ENCODE measurements around the gene GLUD2.

DNA sequence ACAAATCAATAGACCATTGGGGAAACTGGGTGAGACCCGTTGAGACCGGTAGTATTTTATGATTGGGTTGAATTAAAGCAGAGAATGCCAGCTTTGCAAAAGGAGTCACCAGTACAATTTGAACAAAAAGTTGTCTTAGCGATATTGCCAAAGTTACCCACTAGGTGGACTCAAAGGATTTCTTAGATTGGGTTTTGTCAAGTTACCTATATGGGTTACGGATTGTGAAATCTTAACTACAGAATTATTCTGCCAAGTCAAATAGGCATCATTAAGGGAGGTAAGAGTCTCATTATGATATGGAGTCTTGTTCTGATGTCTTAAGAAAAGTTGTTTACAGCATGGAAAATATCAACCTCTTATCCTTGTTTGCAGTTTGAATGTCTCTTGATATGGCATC is 46.8 kb upstream of the GLUD2 start:
- TF ChIP-seq, protein P1, sequence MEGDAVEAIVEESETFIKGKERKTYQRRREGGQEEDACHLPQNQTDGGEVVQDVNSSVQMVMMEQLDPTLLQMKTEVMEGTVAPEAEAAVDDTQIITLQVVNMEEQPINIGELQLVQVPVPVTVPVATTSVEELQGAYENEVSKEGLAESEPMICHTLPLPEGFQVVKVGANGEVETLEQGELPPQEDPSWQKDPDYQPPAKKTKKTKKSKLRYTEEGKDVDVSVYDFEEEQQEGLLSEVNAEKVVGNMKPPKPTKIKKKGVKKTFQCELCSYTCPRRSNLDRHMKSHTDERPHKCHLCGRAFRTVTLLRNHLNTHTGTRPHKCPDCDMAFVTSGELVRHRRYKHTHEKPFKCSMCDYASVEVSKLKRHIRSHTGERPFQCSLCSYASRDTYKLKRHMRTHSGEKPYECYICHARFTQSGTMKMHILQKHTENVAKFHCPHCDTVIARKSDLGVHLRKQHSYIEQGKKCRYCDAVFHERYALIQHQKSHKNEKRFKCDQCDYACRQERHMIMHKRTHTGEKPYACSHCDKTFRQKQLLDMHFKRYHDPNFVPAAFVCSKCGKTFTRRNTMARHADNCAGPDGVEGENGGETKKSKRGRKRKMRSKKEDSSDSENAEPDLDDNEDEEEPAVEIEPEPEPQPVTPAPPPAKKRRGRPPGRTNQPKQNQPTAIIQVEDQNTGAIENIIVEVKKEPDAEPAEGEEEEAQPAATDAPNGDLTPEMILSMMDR (conservative IDR thresholded peaks at IDR 0.05; ENCODE audit: low read length), result peak; percentile 44
- TF ChIP-seq EZH2phosphoT487 (IDR thresholded peaks at IDR 0.05; ENCODE audit: borderline replicate concordance), result no peak
